Lung (tissue), 12 donors: ENCODE results near the gene FKRP. TPM values are rescaled to one million over a fixed set of nuclear protein-coding genes. Genes with fewer than 3 reads are reported as not detected.
"Not testable (repeated sequence)": the region's sequence is repeated elsewhere in the genome, so short reads cannot be mapped to it uniquely, and the experiment has no call there.

Source experiments
- ATAC-seq: fragments of 200-7000 bp; cut with Tn5 transposase; one replicate; pipeline ENCODE4 v1.9.1; 2020; ENCODE audit warnings: moderate number of reproducible peaks; ENCODE audit not compliant: insufficient read depth, low FRiP score
- DNase-seq, 3 donors: peaks; one replicate each; pipeline ENCODE4 v3.0.0-alpha.2; 2013 to 2017
- H3K27ac ChIP-seq, 2 donors: one replicate each; pipeline ENCODE4 v1.5.1; 2013; ENCODE audit warnings: mild to moderate bottlenecking in 2 of 2, moderate library complexity in 2 of 2, control low read depth in 1 of 2, inconsistent platforms in 1 of 2, low read depth in 1 of 2, low read length in 1 of 2
- H3K27me3 ChIP-seq, 3 donors: one replicate each; pipeline ENCODE4 v1.5.1; 2013; ENCODE audit warnings: low read length in 2 of 3; ENCODE audit not compliant: control insufficient read depth in 3 of 3, insufficient read depth in 3 of 3
- H3K36me3 ChIP-seq, 4 donors: one replicate each; pipeline ENCODE4 v1.5.1; 2013; ENCODE audit warnings: low read length in 4 of 4, mild to moderate bottlenecking in 1 of 4, moderate library complexity in 1 of 4; ENCODE audit not compliant: control insufficient read depth in 4 of 4, insufficient read depth in 4 of 4
- H3K4me1 ChIP-seq, 5 donors: one replicate each; pipeline ENCODE4 v1.5.1; 2013; ENCODE audit warnings: low read length in 5 of 5, mild to moderate bottlenecking in 2 of 5, moderate library complexity in 1 of 5; ENCODE audit not compliant: control insufficient read depth in 5 of 5, insufficient read depth in 5 of 5
- H3K4me3 ChIP-seq: one replicate; pipeline ENCODE4 v1.5.1; 2013; ENCODE audit warnings: mild to moderate bottlenecking, control low read depth, moderate library complexity
- H3K9ac ChIP-seq, 2 donors: one replicate each; pipeline ENCODE4 v1.5.1; 2013; ENCODE audit warnings: low read length in 2 of 2, control low read depth in 1 of 2; ENCODE audit not compliant: insufficient read depth in 1 of 2
- H3K9me3 ChIP-seq, 4 donors: one replicate each; pipeline ENCODE4 v1.5.1; 2013; ENCODE audit warnings: low read length in 3 of 4, mild to moderate bottlenecking in 1 of 4, moderate library complexity in 1 of 4; ENCODE audit not compliant: control insufficient read depth in 4 of 4, insufficient read depth in 3 of 4
- CTCF ChIP-seq: IDR thresholded peaks from 2 replicates; pipeline ENCODE4 v1.5.1; 2012; ENCODE audit warnings: mild to moderate bottlenecking; ENCODE audit errors: control extremely low read depth, extremely low read depth
- WGBS, 2 donors: extraction: QIAGEN DNeasy Blood & Tissue Kit; methylation state at CpG; one replicate each; pipeline ENCODE4 v1.1.7; 2013; 5-methylcytosine and 5-hydroxymethylcytosine counted together
- polyA plus RNA-seq, 2 donors: library from polyadenylated mRNA; stranded (reverse); fragments of 200-250 nt; gene quantifications; one replicate each; pipeline ENCODE4 v1.2.1, GENCODE V29; 2013
- total RNA-seq, 2 donors: library from RNA; depleted of rRNA in 1 of 2; stranded (reverse); fragments of >200 nt in 1 of 2; gene quantifications; one replicate each; pipeline ENCODE4 v1.2.1, GENCODE V29; 2014 to 2021
- donor health status: control.
- donor health status: control.
- donor health status: Bipolar disorder and iron deficiency.
- donor health status: healthy.
- donor health status: DM: yes; HTN: yes; CAD: no.

FKRP gene
- total and polyA plus RNA-seq, 4 donors, result 10.8 to 23.9 (median 15.2) TPM

GRCh38 chr19:46766569-46767317, 20.9 kb downstream of the FKRP start:
- peak; percentile 27 for TF ChIP-seq CTCF
- no peak overlapping the region for H3K27ac ChIP-seq
- no peak overlapping the region for H3K9ac ChIP-seq
- ATAC-seq (no peak), DNase-seq (no peak)
- WGBS, 2 donors, result 51 to 52% methylated on average over 18 of the region's 18 CpGs
- no peak overlapping the region for H3K4me3 ChIP-seq
- peaks cover 0 to 6% (median 0%) of the 10 kb centered on the region in 5 donors for H3K4me1 ChIP-seq
- no peaks in the 10 kb centered on the region for H3K27me3 ChIP-seq
- H3K36me3 ChIP-seq, result no peaks in the 10 kb centered on the region
- H3K9me3 ChIP-seq, result no peaks in the 10 kb centered on the region

GRCh38 chr19:46768746-46769145, 22.9 kb downstream of the FKRP start:
- H3K9me3 ChIP-seq, H3K4me3 ChIP-seq, H3K9ac ChIP-seq, DNase-seq, H3K27me3 ChIP-seq, H3K27ac ChIP-seq, H3K4me1 ChIP-seq, H3K36me3 ChIP-seq, ATAC-seq: not testable (repeated sequence)
- WGBS, 2 donors, result 68 to 77% methylated on average over 4 of the region's 4 CpGs

GRCh38 chr19:46772170-46773017, 26.5 kb downstream of the FKRP start:
- Histone ChIP-seq H3K9me3 (no peaks in the 10 kb centered on the region), H3K27ac (no peak overlapping the region), H3K4me1 (no peaks in the 10 kb centered on the region), H3K27me3 (no peaks in the 10 kb centered on the region), H3K9ac (no peak overlapping the region), H3K36me3 (peaks cover 0 to 24% (median 18%) of the 10 kb centered on the region in 4 donors), H3K4me3 (no peak overlapping the region)
- no peak for ATAC-seq
- no peak for DNase-seq
- WGBS, 2 donors, result 64 to 80% methylated on average over 11 of the region's 12 CpGs
- TF ChIP-seq CTCF, result no peak

DNA sequence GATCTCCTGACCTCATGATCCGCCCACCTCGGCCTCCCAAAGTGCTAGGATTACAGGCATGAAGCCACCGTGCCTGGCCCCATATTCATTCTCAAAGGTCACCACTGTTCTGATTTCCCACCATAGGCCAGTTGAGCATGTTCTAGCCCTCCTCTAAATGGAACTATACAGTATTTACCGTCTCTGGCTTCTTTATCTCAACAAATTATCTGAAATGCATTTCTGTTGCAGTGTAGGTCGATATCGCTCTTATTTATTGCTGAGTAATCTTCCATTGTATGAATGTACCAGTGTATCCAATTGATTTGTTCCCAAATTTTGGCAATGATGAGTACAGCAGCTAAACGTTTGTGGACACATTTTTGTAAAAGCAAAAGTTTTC, 27.2 kb downstream of the FKRP start:
- Histone ChIP-seq H3K4me3 (no peak overlapping the region), H3K4me1 (no peaks in the 10 kb centered on the region), H3K27ac (no peak overlapping the region), H3K36me3 (peaks cover 0 to 26% (median 21%) of the 10 kb centered on the region in 4 donors), H3K9me3 (no peaks in the 10 kb centered on the region), H3K9ac (no peak overlapping the region), H3K27me3 (no peaks in the 10 kb centered on the region)
- ATAC-seq (no peak), DNase-seq (no peak)
- WGBS, 2 donors, result 76 to 90% methylated on average over 7 of the region's 7 CpGs
- no peak for TF ChIP-seq CTCF
